HEK293 (cell line): ENCODE results near the gene WDHD1.

Experiments used
- KLF16 ChIP-seq: fragments of 450-650 bp; formaldehyde crosslinking; IDR thresholded peaks from 2 replicates; pipeline ENCODE4 v1.5.1; 2017; ENCODE audit warnings: missing biosample characterization, missing genetic modification characterization
- YY1 ChIP-seq: fragments of 450-650 bp; formaldehyde crosslinking; IDR thresholded peaks from 2 replicates; pipeline ENCODE4 v1.5.1; 2018; ENCODE audit warnings: missing biosample characterization, missing genetic modification characterization
- ZFP41 ChIP-seq: fragments of 450-650 bp; formaldehyde crosslinking; IDR thresholded peaks from 2 replicates; pipeline ENCODE4 v1.5.1; 2016; ENCODE audit warnings: missing biosample characterization, missing genetic modification characterization, borderline replicate concordance
- ZNF138 ChIP-seq: fragments of 450-650 bp; formaldehyde crosslinking; IDR thresholded peaks from 2 replicates; pipeline ENCODE4 v1.5.1; 2016; ENCODE audit warnings: missing biosample characterization, missing genetic modification characterization, borderline replicate concordance
- ZNF350 ChIP-seq: fragments of 450-650 bp; formaldehyde crosslinking; IDR thresholded peaks from 2 replicates; pipeline ENCODE4 v1.5.0; 2017; ENCODE audit warnings: missing biosample characterization, mild to moderate bottlenecking, missing genetic modification characterization
- ZNF416 ChIP-seq: fragments of 450-650 bp; formaldehyde crosslinking; IDR thresholded peaks from 2 replicates; pipeline ENCODE4 v1.5.1; 2016; ENCODE audit warnings: missing biosample characterization, missing genetic modification characterization
- ZNF529 ChIP-seq: fragments of 450-650 bp; formaldehyde crosslinking; IDR thresholded peaks from 2 replicates; pipeline ENCODE4 v1.5.1; 2017; ENCODE audit warnings: missing genetic modification characterization, missing biosample characterization; ENCODE audit not compliant: insufficient replicate concordance
- ZNF560 ChIP-seq: fragments of 450-650 bp; formaldehyde crosslinking; IDR thresholded peaks from 2 replicates; pipeline ENCODE4 v1.5.1; 2017; ENCODE audit warnings: missing biosample characterization, missing genetic modification characterization, borderline replicate concordance
- ZNF571 ChIP-seq: fragments of 450-650 bp; formaldehyde crosslinking; IDR thresholded peaks from 2 replicates; pipeline ENCODE4 v1.5.0; 2017; ENCODE audit warnings: missing biosample characterization, missing genetic modification characterization
- ZNF658 ChIP-seq: fragments of 450-650 bp; formaldehyde crosslinking; IDR thresholded peaks from 2 replicates; pipeline ENCODE4; 2016; ENCODE audit warnings: missing biosample characterization, missing genetic modification characterization
- ZNF777 ChIP-seq: fragments of 450-650 bp; formaldehyde crosslinking; IDR thresholded peaks from 2 replicates; pipeline ENCODE4 v1.5.1; 2017; ENCODE audit warnings: missing biosample characterization, missing genetic modification characterization, borderline replicate concordance
- ZNF792 ChIP-seq: fragments of 450-650 bp; formaldehyde crosslinking; IDR thresholded peaks from 2 replicates; pipeline ENCODE4 v1.5.1; 2016; ENCODE audit warnings: missing biosample characterization, missing genetic modification characterization
- TF ChIP-seq, protein P1 (sequence below): fragments of 450-650 bp; formaldehyde crosslinking; IDR thresholded peaks from 2 replicates; pipeline ENCODE4 v1.5.1; 2016; ENCODE audit warnings: missing biosample characterization, missing genetic modification characterization

DNA sequence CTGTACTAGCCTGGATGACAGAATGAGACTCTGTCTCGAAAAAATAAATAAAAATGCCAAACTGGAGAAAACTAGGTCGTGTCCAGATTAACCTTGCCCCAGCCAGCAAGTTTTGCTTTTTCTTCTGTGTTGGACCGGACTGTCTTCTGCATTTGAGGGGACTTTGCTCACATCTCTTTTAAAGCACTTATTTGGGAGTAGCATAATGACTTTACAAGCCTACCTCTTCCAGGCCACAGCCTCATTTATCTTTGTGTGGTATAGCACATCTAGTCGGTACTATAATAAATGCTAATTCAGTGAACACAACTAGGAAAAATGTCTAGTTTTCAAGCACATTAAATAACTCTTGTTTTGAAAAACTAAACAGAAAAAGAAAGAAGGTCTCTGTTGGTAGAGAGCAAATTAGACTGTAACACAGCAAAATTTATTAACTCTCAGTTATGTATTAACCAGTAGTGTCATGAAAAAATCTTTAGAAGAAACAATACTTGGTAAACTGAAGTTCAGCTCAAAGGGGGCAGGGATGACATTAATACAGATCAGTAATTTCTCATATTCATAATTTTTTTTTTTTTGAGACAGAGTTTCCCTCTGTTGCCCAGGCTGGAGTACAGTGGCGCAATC lies 52.0 kb downstream of the WDHD1 start:
- TF ChIP-seq ZFP41 (tag by site-specific recombination) (no peak), ZNF138 (tag by site-specific recombination) (no peak), ZNF658 (tag by site-specific recombination) (no peak), ZNF350 (no peak), ZNF529 (tag by site-specific recombination) (no peak), YY1 (tag by site-specific recombination) (no peak), ZNF416 (tag by site-specific recombination) (no peak), KLF16 (tag by site-specific recombination) (no peak), ZNF777 (tag by site-specific recombination) (no peak), ZNF560 (tag by site-specific recombination) (no peak), ZNF792 (tag by site-specific recombination) (no peak), ZNF571 (tag by site-specific recombination) (no peak)
- TF ChIP-seq, protein P1, sequence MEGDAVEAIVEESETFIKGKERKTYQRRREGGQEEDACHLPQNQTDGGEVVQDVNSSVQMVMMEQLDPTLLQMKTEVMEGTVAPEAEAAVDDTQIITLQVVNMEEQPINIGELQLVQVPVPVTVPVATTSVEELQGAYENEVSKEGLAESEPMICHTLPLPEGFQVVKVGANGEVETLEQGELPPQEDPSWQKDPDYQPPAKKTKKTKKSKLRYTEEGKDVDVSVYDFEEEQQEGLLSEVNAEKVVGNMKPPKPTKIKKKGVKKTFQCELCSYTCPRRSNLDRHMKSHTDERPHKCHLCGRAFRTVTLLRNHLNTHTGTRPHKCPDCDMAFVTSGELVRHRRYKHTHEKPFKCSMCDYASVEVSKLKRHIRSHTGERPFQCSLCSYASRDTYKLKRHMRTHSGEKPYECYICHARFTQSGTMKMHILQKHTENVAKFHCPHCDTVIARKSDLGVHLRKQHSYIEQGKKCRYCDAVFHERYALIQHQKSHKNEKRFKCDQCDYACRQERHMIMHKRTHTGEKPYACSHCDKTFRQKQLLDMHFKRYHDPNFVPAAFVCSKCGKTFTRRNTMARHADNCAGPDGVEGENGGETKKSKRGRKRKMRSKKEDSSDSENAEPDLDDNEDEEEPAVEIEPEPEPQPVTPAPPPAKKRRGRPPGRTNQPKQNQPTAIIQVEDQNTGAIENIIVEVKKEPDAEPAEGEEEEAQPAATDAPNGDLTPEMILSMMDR (tag by site-specific recombination) = no peak
